Measurements from ENCODE around the gene POU2F1.
"Not testable (repeated sequence)": the region's sequence is repeated elsewhere in the genome, so short reads cannot be mapped to it uniquely, and the experiment has no call there.

POU2F1 gene

GRCh38 chr1:167206166-167206835 is 14.4 kb upstream of the POU2F1 start:
- DNase-seq, result no peak

- DNase-seq, result no peak
Observed at GRCh38 chr1:167207940-167208623, 12.6 kb upstream of the POU2F1 start.

DNA sequence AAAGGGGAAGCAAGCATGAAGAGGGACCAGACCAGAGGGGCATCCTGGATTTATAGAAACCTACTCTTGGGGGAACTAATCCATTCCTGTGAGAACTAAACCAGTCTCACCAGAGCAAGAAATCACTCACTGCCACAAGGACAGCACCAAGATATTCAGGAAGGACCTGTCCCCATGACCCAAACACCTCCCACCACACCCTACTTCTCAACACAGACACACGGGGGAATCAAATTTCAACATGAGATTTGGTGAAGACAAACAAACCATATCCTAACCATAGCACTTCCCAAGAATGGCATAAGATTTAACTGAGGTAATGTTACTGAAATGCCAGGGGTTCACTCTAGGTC is 12.1 kb upstream of the POU2F1 start:
- no peak for DNase-seq

GRCh38 chr1:167209044-167209443 is 11.6 kb upstream of the POU2F1 start:
- no peak for DNase-seq

DNA sequence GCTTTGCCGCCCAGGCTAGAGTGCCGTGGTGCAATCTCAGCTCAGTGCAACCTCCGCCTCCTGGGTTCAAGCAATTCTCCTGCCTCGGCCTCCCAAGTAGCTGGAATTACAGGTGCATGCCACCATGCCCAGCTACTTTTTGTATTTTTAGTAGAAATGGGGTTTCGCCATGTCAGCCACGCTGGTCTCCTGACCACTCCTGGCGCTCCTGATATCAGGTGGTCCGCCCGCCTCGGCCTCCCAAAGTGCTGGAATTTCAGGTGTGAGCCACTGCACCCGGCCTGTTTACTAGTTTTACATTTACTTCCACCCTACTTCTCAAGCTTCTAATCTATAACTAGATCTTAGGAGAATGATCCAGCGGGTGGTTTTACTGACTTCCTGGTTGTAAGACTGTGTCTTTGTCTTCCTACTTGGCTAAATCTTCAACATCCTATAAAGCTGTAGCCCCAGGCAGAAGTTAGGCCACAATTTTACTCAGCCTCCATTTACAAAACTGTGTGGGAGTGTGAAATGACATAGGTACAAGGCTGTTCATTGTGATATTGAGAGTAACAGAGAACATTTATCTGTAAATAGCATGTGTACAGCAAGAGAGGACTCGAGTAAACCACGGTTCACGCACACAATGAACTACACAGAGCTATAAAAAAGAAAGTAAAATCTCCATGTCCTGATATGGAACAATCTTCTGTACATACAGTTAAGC is 9.6 kb upstream of the POU2F1 start:
- no peak for DNase-seq

DNA sequence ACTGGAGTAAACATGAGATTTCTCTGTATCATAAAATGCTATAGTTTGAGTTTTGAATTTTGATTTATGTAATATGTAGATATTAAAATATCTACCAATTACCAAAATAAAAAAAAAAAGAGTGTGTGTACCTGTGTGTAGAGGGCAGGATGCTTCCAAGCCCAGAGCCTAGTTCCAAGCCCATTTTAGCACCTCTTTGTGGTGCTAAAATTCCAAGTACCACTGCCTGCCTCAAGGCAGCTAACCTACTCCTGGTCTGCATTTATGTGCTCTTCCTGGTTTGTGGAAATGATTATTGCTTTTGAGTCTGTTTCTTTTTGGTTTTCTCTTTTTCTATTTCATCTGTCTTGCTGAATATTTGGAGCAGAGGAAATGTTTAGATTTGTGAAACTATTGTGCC is 8.7 kb upstream of the POU2F1 start:
- DNase-seq, result no peak

GRCh38 chr1:167216809-167217208 is 3.9 kb upstream of the POU2F1 start:
- no peak for DNase-seq

- no peak for DNase-seq
Observed at GRCh38 chr1:167219194-167219593, 1.5 kb upstream of the POU2F1 start.

DNA sequence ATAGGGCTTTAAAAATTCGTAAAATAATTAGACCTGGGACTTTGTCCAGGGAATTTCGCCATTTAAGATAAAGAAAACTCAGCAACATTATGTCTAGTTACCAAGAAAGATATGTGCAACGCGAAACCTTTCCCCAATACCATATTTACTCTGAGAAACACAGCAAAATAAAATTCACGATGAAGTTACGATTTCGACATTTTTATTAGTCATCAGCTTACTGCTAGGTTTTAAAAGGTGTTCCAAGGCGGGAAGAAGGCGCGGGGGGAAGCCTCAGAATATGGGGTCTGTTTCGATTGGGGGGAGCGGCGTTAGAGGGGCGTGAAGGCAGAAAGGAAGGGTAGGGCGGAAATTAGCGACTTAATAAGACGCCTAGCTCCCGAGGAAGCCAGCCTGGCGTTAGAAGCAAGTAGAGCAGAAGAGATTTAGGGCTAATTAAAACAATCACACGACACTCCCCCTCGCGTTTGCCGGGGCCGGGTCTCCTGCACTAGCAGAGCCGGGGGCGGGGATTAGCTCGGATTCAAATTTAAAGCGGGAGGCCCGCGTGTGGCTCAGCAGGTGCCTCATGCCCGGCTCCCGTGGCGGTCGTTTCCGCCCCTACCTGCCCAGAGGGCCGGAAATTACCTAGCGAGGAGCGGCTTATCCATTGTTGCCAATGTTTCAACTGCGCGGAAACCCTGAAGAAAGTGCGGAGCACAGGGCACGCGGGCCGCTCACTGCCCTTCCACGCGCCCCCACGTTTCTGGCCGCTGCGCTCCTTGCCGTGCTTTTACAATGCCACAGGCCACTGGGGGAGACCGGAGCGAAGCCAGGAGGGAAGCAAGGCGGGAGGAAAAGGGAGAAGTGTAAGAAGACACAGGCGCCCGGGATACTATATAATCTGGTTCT is 795 bp upstream of the POU2F1 start:
- DNase-seq, result peak; percentile 24 to 69

GRCh38 chr1:167221126-167221737 is 546 bp downstream of the POU2F1 start:
- DNase-seq, result no peak

DNA sequence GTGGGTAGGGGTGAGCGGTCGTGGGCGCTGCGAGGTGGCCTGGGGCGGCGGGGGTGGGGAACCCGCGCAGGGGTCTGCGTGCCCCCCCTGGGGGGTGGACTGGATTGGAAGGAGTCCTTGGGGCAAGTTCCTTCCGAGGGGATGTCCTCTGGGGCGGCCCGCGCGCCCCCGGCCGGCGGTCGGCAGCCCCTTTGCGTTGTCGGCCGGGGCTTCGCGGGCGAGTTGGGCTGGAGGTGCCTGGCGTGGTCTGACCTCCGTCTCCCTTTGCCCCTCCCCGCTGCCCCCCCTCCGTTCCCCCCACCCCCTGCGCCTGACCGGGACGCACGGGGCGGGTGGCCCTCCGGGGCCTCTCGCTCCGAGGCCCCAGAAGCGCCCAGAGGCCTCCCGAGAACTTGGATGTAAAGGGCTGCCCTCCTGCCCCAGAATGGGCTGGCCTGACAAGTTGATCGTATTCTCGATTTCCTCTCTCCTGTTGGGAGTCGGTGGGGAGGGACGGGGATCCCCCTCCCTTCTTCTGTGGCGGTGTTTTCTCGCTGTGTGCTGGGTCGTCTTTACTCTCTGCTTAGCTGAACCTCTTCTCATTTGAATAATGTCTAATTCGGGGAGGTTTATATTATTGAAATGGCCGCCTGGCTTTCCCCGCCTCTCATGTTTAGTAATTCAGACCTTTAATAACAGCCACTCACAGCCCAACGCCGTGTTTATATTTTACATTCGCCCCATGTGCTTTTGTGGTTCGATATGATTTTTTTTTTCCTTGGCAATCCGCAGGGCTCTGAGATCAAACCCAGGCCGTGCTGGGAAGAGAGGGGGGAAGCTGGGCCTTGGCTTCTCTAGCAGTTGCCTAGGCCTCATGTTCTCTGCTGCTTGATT is 1.3 kb downstream of the POU2F1 start:
- peak in 1 of 2 experiments; percentile 76 for DNase-seq

DNA sequence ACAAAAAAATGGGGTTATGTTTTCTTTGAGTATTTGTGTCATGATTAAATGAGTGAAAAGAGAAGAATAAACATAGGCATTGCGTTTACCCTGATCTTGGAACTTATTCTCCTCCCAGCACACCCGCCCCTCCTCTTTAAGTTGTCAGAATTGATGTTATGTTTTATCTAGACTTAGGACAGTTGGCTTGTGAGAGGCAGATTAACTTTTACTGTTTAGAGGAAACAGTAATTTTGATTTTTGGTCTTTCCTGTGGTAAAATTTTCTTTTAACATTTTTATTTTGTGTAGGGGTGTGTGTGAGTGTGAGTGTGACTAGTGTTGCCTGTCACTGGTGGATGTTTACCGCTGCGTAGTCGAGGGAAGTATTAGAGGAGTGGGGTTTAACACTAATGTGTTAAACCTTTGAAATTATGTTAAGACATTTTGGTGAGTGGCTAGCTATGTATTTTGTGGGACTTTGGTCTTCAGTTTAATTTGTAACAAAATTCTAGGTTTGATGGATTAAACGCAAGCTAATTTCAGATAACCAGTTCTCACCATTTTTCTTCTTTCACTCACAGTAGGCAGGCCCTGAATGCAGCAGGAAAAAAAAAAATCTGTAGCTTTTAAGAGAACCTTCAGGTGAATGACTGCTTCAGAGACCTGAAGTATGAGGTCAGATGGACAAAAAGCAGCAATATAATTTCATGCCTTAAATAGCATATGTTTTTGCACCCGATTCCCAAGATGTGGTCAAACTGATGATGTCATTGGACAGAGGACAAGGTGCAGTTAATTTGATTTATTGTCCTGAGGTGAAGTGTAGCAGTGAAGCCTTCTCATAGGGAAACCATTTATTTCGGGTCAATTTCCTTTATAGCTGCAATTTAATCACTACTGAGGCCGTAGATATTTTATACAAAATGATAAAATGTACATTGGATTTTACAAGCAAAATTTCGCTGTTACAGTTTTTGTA is 2.7 kb downstream of the POU2F1 start:
- no peak for DNase-seq

DNA sequence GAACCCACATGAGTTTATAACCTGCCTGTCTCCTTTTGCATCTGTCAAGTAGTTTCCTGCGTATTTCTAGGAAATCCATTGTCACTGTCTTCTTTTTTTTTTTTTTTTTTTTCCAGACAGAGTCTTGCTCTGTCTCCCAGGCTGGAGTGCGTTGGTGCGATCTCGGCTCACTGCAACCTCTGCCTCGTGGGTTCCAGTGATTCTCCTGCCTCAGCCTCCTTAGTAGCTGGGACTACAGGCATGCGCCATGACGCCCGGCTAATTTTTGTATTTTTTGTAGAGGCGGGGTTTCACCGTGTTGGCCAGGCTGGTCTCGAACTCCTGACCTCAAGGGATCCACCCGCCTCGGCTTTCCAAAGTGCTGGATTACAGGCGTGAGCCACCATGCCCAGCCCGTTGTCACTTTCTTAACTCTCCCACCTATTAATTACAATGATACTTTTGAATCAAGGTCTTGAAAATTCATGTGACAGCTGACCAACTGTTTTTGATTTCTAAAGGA is 4.1 kb downstream of the POU2F1 start:
- not testable (repeated sequence) for DNase-seq

GRCh38 chr1:167225920-167226319 is 5.2 kb downstream of the POU2F1 start:
- DNase-seq, result no peak

DNA sequence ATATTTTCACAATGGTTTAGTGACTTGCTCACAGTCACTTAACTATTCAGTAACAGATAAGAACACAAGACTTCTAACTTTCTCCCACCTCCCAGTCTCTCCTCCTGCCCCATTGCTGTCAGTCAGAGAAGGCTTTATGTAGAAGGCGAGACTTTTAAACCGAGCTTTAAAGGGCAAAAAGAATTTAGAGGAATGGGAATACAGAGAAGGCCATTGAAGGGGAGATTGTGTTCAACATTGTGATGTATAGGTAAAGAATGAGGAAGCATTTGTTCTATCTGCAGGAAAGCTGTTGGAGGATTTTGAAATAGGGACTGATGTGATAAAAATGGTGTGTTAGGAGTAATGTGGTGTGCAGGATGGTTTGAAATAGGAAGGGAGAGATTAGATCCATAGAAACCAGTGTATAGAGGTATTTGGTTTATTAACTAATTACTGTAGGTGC is 7.3 kb downstream of the POU2F1 start:
- no peak for DNase-seq

GRCh38 chr1:167229719-167230385 is 9.2 kb downstream of the POU2F1 start:
- DNase-seq, result no peak

GRCh38 chr1:167230437-167230836 is 9.8 kb downstream of the POU2F1 start:
- no peak for DNase-seq

DNA sequence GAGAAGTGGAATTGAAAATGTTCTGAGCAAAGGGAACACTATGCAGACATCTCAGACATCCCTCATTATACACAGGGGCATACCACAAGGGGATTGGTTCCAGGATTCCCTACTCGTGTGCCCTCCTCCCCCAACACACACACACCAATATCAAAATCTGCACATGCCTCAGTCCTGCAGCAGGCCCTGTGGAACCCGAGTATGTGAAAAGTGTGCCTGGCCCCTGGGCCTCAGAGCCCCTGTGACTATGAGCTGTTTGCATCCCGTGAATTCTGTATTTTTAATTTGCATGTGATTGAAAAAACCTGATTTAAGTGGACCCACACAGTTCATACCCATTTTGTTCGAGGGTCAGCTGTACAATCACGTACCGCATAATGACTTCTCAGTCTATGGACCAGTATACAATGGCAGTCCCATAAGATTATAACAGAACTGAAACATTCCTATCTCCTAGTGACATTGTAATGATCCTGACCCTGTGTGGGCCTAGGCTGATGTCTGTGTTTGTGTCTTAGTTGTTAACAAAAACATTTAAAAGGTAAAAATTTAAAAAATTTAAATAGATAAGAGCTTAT is 11.3 kb downstream of the POU2F1 start:
- DNase-seq, result no peak

GRCh38 chr1:167232801-167233200 is 12.1 kb downstream of the POU2F1 start:
- DNase-seq, result no peak

Data from SW 1271 (cell line).